ENCODE data around the gene TAF11L14.
"Not testable (repeated sequence)": the region's sequence is repeated elsewhere in the genome, so short reads cannot be mapped to it uniquely, and the experiment has no call there.

DNA sequence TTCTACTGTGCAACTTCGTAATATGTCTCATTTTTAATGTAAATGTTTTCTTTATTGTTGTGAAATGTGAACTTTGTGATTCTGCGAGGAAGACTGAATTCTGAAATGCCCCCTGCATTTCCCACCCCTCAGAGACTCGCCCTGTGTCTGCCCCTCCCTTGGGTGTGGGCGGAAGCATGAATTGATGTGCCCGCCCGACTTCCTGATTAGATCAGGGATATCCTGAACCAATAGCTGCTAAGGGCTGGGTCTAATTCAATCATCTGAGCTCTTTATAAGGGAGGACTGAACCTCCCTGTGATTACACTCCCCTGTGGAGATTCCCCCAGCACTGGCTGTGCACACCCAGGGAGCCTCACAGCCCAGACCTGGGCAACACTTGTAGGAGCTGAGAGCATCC, 30.4 kb upstream of the TAF11L14 start, which contains the start of gene TAF11L11:
- not testable (repeated sequence) for TF ChIP-seq FOXK2 (IDR thresholded peaks at IDR 0.05); SP1 (IDR thresholded peaks at IDR 0.05); HDGF (IDR thresholded peaks at IDR 0.05; ENCODE audit: borderline replicate concordance); TARDBP (IDR thresholded peaks at IDR 0.05); FOXA1 (IDR thresholded peaks at IDR 0.05); L3MBTL2 (conservative IDR thresholded peaks at IDR 0.05)
- TF ChIP-seq, protein P1, sequence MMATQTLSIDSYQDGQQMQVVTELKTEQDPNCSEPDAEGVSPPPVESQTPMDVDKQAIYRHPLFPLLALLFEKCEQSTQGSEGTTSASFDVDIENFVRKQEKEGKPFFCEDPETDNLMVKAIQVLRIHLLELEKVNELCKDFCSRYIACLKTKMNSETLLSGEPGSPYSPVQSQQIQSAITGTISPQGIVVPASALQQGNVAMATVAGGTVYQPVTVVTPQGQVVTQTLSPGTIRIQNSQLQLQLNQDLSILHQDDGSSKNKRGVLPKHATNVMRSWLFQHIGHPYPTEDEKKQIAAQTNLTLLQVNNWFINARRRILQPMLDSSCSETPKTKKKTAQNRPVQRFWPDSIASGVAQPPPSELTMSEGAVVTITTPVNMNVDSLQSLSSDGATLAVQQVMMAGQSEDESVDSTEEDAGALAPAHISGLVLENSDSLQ (IDR thresholded peaks at IDR 0.05), result not testable (repeated sequence)
